Measurements from ENCODE around the gene EPHB2. TPM values are rescaled to one million over a fixed set of nuclear protein-coding genes. Genes with fewer than 3 reads are reported as not detected.

The EPHB2 gene
- total and polyA plus RNA-seq, 2 donors from 2014 or later: 3.0 to 9.5 TPM

GRCh38 chr1:22863766-22864165 is 153.1 kb downstream of the EPHB2 start:
- peaks cover 0 to 4% (median 0%) of the 10 kb centered on the region in 3 donors for H3K36me3 ChIP-seq (ENCODE audit: control insufficient read depth in 2 of 3, insufficient read depth in 3 of 3, low read length in 3 of 3)
- H3K4me1 ChIP-seq (ENCODE audit: control insufficient read depth in 2 of 3, insufficient read depth in 2 of 3, low read depth in 1 of 3, low read length in 3 of 3): no peaks in the 10 kb centered on the region
- H3K4me3 ChIP-seq (ENCODE audit: low read length in 3 of 3): no peak overlapping the region
- no peaks in the 10 kb centered on the region for H3K27me3 ChIP-seq (ENCODE audit: control insufficient read depth, insufficient read depth, low read length)
- DNase-seq (no peak), FAIRE-seq (no peak)
- intact Hi-C loops (cut with DNase I): no loop called here
- H3K27ac ChIP-seq (ENCODE audit: low read depth in 2 of 2, low read length in 2 of 2): no peak overlapping the region
- TF ChIP-seq CTCF (IDR thresholded peaks at IDR 0.05; ENCODE audit: borderline replicate concordance, extremely low read depth, insufficient read depth): no peak
- no peaks in the 10 kb centered on the region for H3K9me3 ChIP-seq (ENCODE audit: control insufficient read depth in 2 of 3, insufficient read depth in 1 of 3, low read length in 3 of 3)
- H3K9ac ChIP-seq (ENCODE audit: low read length in 3 of 3): no peak overlapping the region

- Histone ChIP-seq H3K4me3 (ENCODE audit: low read length in 3 of 3) (no peak overlapping the region), H3K9ac (ENCODE audit: low read length in 3 of 3) (no peak overlapping the region), H3K36me3 (ENCODE audit: control insufficient read depth in 2 of 3, insufficient read depth in 3 of 3, low read length in 3 of 3) (peaks cover 0 to 4% (median 0%) of the 10 kb centered on the region in 3 donors), H3K4me1 (ENCODE audit: control insufficient read depth in 2 of 3, insufficient read depth in 2 of 3, low read depth in 1 of 3, low read length in 3 of 3) (no peaks in the 10 kb centered on the region), H3K9me3 (ENCODE audit: control insufficient read depth in 2 of 3, insufficient read depth in 1 of 3, low read length in 3 of 3) (no peaks in the 10 kb centered on the region), H3K27ac (ENCODE audit: low read depth in 2 of 2, low read length in 2 of 2) (no peak overlapping the region), H3K27me3 (ENCODE audit: control insufficient read depth, insufficient read depth, low read length) (no peaks in the 10 kb centered on the region)
- DNase-seq: no peak
- intact Hi-C loops (cut with DNase I): no loop called here
- no peak for TF ChIP-seq CTCF (IDR thresholded peaks at IDR 0.05; ENCODE audit: borderline replicate concordance, extremely low read depth, insufficient read depth)
- FAIRE-seq: no peak
These were observed 154.2 kb downstream of the EPHB2 start for GRCh38 chr1:22864886-22865285.

GRCh38 chr1:22865736-22866135 is 155.1 kb downstream of the EPHB2 start:
- Histone ChIP-seq H3K9ac (ENCODE audit: low read length in 3 of 3) (no peak overlapping the region), H3K4me1 (ENCODE audit: control insufficient read depth in 2 of 3, insufficient read depth in 2 of 3, low read depth in 1 of 3, low read length in 3 of 3) (peaks cover 0 to 6% (median 0%) of the 10 kb centered on the region in 3 donors), H3K4me3 (ENCODE audit: low read length in 3 of 3) (no peak overlapping the region), H3K36me3 (ENCODE audit: control insufficient read depth in 2 of 3, insufficient read depth in 3 of 3, low read length in 3 of 3) (peaks cover 0 to 4% (median 0%) of the 10 kb centered on the region in 3 donors), H3K27ac (ENCODE audit: low read depth in 2 of 2, low read length in 2 of 2) (no peak overlapping the region), H3K27me3 (ENCODE audit: control insufficient read depth, insufficient read depth, low read length) (no peaks in the 10 kb centered on the region), H3K9me3 (ENCODE audit: control insufficient read depth in 2 of 3, insufficient read depth in 1 of 3, low read length in 3 of 3) (no peaks in the 10 kb centered on the region)
- DNase-seq (no peak), FAIRE-seq (no peak)
- intact Hi-C loops (cut with DNase I): no loop called here
- no peak for TF ChIP-seq CTCF (IDR thresholded peaks at IDR 0.05; ENCODE audit: borderline replicate concordance, extremely low read depth, insufficient read depth)

GRCh38 chr1:22866868-22867267 is 156.2 kb downstream of the EPHB2 start:
- Histone ChIP-seq H3K27ac (ENCODE audit: low read depth in 2 of 2, low read length in 2 of 2) (no peak overlapping the region), H3K9me3 (ENCODE audit: control insufficient read depth in 2 of 3, insufficient read depth in 1 of 3, low read length in 3 of 3) (no peaks in the 10 kb centered on the region), H3K9ac (ENCODE audit: low read length in 3 of 3) (no peak overlapping the region), H3K27me3 (ENCODE audit: control insufficient read depth, insufficient read depth, low read length) (no peaks in the 10 kb centered on the region), H3K4me3 (ENCODE audit: low read length in 3 of 3) (no peak overlapping the region), H3K36me3 (ENCODE audit: control insufficient read depth in 2 of 3, insufficient read depth in 3 of 3, low read length in 3 of 3) (peaks cover 0 to 4% (median 0%) of the 10 kb centered on the region in 3 donors), H3K4me1 (ENCODE audit: control insufficient read depth in 2 of 3, insufficient read depth in 2 of 3, low read depth in 1 of 3, low read length in 3 of 3) (peaks cover 0 to 9% (median 0%) of the 10 kb centered on the region in 3 donors)
- TF ChIP-seq CTCF (IDR thresholded peaks at IDR 0.05; ENCODE audit: borderline replicate concordance, extremely low read depth, insufficient read depth): no peak
- DNase-seq: no peak
- no peak for FAIRE-seq
- intact Hi-C loops (cut with DNase I): no loop called here

All from kidney (tissue), 14 donors.